Esophagus mucosa (tissue), 1 donor: ENCODE measurements around the gene ADAMTS2. TPM values are rescaled to one million over a fixed set of nuclear protein-coding genes. Genes with fewer than 3 reads are reported as not detected.

ENCODE experiments used
- ATAC-seq: fragments of 200-7000 bp; cut with Tn5 transposase; one replicate; pipeline ENCODE4 v1.9.1; 2020
- total RNA-seq: library from RNA; stranded (reverse); gene quantifications from one replicate; pipeline ENCODE4 v1.2.4, GENCODE V29; 2023
- donor health status: DM: yes; HTN: yes; CAD: no.

Gene ADAMTS2
- total RNA-seq, 1 donor from 2014 or later: 3.5 TPM

DNA sequence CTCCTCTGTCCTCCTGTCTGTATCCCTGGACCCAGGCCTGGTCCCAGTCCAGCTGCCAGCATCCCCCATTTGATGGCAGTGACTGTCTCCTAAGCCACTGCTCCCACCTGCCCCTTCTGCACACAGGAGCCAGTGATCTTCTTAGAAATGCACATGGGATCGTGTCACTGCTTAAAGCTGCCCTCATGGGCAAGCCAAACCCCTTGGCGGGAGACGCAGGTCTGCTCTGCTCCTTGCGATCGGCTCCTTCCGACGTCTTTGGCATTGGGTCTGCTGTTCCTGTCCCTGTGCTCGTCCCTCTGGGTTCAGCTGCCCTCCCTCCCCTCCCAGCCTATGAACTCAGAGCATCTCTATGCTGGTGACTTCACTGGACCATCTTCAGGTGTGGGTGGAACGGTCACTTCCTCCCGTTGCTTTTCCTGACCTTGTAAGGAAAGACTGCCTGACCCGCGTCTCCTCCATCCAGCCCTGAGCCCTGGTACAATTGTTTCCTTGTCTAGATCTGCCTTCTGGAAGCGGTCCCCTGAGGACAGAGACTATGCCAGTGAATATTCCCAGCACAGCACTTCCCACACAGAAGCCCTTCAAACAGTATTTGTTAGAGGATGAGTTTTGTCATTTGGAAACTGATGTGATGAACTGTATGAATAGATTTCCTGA lies 168.6 kb downstream of the ADAMTS2 start:
- ATAC-seq: no peak

DNA sequence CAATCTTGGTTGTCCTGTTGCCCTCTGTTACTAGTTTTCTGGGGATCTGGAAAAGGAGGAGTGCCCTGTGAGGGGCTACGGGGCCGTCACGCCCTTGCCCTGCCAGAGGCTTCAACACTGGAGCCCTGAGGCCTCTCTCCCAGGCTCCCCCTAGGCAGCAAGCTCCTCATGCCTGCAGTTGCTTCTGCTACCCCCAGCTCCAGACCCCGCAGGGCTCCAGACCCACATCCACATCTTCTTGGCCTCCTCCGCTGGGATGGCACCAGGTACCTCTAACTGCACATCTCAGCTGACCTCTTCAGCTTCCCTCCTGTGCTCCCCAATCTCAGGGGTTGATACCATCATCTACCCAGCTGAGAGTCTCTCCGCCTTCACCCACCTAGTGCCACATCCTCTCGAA lies 169.1 kb downstream of the ADAMTS2 start:
- no peak for ATAC-seq

DNA sequence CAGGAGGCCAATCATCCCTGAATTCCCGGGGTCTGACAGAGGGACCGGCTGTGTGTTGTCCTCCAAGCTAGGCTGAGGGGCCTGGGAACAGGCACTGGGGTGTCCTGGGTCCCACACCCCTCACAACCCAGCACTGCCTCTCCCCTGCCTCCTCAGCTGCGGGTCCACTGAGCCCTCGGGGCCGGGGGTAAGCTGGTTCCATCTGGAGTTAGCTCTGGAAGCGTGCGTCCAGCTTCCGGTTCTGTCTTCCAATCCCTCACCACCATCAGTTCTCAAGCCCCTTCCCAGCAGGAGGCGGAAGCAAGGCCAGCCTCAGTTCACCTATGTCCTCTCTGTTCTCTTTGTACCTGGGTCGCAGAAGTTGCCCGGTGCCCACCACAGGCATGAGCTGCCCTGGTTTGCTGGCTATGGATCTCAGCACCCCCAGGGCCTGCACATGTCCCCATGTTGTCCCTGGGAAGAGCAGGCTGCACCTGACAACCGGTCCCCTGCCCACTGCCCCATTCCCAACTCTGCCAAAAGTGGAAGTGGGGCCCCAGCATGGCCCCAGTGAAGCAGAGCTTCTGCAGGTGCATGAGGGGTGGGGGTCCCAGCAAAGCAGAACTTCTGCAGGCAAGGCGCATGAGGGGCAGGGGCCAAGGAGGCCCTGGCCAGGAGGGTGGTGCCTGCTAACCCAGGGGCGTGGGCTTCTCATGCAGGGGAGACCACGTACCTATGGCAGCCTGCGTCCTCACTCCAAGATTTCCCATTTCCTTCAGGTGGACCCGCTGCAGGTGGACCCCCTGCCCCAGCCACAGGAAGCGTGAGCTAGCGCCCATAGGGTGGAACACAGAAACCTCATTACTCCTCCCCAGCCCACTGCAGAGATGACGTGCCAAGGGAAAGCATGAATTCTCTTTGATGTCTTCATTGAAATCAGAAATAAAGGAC lies 173.2 kb downstream of the ADAMTS2 start:
- ATAC-seq: no peak

DNA sequence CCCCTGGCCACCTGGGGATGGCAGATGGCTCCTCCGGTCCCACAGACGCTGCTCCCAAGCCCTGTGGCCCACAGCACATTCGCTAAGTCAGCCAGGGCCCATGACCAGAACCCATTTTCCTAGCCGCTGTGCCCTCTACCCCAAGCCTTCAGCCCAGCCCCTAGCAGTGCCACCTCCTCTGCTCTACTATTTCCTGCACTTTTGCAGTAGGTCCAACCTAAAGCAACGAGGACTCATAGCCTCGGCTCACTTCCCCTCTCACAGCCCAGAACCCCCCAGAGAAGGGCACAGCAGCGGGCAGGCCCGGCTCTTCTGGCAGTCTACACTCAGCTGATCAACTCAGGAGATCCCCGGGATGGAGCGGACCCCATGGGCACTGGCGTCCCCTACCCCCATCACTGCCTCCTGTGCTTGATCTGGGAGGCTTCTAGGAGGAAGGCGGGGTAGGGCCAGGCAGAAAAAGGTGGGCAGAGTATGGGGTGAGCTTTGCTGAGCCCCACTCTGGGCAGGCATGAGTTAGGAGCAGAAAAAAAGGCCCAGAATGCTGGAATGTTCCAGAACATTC lies 173.9 kb downstream of the ADAMTS2 start:
- no peak for ATAC-seq

DNA sequence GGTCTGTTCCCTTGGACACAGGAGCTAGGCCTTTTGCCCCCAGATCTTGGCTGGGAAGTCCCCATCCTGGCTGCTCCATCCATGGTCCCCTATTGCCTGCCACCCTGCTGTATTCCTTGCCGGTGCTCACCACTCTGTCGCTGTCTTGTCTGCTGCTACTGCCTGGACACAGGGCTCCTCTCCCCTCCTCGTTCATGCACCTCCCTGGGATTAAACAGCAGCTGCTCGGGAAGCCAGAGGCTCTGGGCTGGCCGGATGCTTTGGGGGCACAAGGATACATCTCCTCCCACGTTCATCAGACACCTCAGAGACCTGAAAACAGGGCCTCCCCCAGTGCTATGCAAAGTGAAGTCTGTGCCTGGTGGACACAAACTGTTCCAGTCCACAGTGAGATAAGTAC lies 174.7 kb downstream of the ADAMTS2 start:
- ATAC-seq: no peak

DNA sequence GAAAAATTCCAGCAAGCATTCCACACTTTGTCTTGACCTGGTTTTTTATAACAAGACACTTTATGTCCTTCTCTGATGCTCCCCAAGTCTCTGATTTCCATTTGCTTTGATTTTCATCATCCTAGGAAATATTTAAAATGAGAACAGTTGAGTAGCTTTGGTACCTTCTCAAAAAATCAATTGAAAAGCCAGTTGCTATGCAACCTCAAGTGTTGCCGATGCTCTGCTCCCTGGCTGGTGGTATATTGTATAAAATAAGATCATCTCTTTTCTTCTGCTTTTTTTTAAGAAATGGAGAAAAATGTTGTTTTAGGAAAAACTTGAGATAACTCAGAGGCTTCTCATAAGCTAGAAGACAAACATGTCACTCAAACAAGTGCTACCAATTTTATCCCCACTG lies 175.4 kb downstream of the ADAMTS2 start:
- ATAC-seq: no peak

DNA sequence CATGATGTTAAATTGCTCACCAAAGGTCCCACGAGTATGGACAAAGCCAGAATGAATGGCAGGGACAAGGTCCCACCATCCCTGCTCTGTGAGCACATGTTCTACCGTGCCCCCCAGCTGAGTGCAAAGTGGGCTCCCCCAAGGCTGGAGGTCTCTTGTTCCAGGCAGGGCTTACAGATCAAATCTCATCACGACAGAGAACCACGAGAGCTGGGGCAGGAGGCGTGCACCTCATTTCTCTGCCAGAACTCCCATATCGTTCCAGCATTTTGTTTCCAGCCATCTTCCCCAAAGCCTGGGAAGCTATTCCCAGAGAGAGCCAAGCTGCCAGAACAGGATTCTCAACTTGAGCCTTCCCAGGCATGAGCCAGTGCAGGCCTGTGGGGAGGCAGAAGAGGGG lies 176.6 kb downstream of the ADAMTS2 start:
- ATAC-seq: no peak

DNA sequence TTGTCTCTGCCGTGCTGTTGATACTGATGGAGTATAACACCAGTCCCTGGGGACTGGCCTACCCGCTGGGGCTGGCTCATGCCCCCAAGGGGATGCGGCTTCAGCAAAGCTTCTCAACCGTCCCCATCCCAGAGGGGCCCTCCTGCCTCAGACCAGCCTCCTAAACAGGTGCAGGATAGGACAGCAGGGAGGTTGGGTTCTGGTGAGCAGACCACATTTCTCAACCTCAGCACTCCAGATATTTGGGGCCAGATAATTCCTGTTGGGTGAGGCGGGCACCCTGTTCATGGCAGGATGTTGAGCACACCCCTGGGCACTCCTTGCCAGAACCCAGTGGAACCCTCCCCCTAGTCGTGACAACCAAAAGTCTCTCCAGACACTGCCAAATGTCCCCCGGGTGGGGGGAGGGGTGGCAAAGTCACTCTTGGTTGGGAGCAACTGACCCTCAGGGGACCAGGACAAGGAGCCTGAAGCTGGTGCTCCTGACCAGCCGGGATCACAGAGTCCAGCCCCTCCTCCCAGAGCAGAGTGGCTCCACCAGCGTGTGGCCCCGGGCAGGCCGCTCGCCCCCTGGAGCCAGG lies 177.3 kb downstream of the ADAMTS2 start:
- no peak for ATAC-seq

DNA sequence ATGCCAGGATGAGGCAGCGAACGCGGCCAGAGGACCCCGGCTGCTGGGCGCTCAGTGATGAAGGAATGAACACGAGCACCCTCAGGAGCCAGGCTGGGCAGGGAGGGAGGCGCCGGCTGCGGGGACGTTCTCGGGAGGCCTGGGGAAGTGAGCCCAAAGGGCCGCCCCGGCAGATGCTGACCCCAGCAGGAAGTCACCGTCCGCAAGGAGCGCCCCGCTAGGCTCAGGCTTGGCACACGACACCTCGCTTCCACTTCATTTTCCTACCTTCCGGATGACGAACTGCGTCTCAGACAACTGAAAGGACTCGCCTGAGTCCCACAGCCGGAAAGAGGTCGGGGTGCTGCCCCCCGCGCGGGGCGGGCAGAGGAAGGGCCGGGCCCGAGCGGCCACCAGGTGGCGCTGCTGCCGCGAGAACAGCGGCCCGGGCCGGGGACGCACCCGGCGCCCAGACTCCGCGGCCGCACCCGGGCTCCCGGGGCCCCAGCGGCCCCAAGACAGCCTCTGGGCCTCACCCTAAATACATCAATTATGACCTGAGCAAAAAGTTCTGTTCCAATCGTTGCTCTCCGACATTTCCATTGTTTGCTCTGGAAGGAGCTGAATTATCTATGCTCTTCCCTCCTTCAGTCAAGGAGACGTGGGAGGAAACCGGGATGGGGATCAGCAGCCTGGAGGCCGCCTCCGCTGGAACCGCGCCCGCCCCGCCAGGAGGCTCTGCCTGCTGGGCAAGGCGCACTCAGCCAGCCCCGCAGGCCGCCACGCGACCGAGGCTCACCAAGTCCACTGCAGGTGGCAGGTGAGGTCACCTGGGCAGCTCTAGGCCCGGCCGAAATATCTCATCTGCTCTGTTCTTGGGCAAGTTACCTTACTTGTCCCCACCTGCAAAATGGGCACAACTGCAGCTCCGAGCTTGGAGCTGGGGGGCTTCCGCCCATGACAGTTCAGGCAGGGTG lies 178.1 kb downstream of the ADAMTS2 start:
- peak; percentile 64 for ATAC-seq

DNA sequence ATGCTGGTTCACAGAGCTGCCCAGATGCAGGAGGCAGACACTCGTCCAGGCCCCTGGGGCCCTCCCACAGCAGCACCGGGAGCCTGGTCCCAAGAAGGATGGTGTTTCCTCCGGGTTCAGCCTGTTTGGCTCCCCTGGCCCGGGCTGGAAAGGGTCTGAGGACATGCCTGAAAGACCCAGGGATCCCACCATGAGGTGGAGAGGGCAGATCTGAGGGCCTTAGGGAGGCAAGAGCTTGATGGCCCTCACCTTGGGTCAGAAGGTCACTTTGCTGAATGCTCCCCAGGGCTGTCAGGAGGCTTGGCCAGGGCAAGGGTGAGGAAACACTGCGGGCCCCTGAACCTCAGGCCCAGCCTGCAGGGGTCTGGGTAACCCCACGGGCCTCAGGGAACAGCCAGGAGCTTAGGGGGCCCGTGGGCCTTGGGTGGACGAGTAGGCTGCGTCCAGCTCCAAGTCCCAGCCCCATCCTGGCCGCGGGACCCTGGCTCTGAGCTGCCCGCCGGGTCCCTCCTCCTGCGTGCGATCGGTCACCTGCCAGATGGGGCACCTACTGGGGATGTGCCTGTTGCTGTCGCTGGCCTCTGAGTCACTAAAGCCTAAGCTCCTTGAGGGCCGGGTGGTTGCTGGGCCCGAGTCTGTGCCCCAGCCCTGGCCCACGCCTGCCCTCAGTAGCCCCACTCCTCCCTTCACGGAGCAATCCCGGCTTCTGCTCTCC lies 178.9 kb downstream of the ADAMTS2 start:
- ATAC-seq: no peak

DNA sequence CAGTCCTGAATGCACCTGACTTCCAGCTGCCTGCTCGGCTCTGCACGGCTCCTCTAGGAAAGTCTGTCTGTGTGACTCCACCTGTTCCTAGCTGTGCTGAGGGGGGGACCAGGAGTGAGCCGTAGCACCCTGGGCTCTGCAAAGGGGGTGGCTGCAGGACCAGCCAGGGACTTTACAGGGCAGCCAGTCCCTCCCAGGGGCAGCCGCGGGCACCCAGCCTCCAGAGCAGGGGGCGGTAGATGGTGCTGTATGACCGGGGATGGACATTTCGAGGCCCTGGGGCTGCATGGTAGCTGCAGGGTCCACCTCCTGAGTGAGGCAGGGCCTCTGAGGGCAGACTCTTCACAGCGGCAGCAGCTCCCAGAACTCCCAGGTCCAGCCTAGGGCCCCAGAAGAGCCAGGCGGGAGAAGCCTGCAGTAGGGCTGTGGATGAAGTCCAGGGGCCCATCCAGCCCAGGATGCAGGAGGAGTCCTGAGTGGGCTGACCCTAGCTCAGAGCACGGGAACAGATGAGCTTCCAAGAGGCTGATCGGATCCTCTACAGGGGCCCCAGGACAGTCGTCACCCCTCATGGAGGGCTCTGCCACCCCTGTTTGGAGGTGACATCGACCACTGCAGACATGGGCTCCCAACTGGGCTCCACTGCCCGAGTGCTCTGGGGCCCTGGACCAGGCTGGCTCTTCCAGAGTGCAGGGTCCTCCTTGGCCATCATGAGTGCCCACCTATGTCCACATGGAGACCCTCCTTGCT lies 179.7 kb downstream of the ADAMTS2 start:
- ATAC-seq: no peak

DNA sequence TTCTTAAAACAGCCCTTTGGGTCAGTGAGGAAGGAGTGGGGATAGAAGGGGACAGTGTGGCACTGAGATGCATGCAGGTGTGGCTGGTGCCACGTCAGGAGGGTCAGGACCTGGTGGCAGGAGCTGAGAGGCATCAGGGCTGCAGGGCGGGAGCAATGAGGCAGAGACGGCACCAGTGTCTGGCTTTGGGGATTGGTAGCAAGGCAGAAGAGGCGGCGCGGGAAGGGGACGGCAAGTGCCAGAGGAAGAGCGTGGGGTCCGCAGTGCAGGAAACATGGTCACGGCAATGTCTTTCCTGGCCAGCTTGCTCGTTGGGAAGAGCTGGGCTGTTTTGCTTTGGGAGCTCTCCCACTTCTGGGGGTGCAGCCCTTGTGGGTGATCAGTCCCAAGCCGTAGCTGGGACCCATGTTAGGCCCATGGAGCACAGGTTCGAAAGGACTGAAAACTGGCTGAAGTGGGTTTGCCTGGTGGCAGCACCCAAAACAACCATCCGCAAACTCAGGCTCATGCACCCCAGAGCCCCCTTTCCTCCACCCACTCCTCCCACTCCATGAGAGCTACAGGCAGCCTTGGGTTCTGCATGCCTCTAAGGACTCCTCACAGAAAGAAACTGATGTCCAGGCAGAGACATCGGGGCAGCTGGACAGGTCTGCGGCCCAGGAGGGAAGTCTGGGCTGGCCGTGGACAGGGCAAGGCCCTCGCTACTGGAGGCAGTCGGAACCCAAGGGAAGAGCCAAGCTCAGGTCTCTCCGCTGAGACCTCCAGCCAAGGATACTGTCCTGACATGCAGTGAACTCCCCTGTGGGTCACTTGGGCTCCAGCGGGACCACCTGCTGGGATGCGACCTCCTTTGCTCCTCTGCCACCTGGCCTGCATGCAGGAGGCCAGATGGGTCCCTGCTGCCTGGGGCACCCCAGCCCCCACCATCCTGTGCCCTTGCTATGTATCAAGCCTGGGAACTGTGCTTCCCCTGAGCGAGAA lies 180.6 kb downstream of the ADAMTS2 start:
- no peak for ATAC-seq

DNA sequence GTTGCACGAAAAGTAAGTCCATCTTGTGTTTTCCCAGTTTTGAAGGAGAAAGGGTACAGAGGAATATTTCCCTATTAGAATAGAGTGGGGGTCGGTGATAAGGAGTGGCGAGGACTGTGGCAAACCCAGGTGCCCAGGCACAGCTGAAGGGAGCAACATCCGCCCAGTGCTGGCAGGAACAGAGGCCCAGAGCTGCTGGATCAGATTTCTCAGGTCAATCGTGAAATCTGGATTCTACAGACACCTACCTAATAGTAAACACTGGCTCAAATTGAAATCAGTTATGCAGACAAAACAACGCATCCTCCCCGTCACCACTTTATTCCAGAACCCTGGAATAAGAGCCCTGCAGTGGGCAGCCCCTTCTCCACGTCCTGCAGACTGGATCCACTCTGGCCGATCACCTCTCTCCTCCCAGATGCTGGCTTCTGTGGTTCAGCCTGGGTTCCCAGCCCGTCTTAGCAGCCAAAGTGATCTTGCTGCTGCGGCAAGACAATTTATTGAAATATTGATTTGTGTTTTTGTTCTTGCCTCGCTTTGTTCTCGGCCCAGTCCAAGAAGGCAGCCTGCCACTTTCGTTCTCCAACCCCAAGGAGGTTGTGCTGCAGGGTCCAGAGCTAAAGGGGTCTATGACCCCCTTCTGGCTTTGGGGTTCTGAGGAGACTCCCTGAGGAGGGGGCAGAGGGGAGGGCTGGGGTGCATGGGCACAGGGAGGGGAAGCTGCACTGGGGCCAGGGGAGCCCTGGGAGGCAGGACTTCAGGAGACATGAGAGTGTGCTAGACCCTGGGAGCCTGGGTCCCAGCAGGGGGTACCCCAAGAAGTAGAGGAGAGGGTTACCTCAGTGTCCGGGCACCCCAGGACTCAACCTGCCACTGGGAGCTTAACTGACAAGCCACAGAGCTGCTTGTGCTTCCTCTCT lies 181.8 kb downstream of the ADAMTS2 start:
- no peak for ATAC-seq

DNA sequence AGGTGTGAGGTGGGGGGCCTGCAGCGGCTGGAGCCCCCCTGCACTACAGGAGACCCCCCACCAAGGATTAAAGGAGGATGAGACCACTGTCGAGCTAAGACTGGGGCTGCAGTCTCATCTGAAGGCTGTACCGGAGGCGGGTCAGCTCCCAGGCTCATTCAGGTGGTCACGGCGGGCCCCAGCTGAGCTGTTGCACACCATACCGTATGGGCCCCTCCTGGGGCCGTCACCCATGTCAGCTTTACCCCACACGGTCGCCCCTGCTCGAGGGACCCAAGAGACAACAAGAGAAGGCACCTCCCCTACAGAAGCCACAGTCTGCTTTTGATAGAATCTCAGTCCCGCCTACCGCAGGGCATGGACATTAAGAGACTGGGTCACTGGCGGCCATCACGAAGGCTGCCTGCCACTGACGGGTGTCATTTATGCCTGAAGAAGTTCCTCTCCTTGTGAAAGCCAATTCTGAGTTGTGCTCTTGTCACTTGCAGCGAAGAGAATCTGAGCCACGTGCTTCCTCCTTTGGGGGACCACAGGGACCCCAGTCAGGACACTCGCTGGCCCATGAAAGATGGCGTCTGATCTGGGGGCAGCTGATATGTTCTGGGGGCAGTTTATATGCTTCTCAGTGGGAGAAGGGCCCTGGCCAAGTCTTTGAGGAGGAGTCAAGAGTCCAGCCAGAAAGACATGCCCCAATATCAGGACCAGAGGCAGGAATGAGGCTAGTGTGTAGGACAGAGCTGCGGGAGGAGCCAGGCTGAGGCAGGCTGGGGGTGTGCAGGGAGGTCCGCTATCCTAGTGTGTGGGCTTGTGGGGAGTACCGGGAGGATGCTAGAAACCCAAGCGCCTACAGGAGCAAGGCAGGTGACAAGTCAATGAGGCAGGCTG lies 182.7 kb downstream of the ADAMTS2 start:
- no peak for ATAC-seq

DNA sequence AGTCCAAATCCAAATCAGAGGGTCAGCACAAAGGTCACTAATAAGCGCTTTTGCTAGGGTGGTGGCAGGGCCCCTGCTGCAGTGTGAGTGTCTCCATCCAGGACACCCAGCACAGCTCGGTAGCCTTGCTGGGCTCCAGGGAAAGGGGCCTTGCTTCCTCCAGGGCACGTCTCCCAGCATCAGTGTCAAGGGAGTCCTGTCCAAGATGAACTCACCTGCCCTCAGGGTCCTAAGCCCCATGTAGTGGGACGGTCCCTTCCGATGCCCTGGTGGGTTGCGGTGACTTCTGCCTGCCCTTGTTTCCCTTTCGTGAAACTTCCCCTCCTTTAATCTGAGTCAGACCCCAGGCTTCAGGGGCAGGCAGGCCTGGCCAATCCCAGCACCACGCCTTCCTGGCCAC lies 183.4 kb downstream of the ADAMTS2 start:
- no peak for ATAC-seq

DNA sequence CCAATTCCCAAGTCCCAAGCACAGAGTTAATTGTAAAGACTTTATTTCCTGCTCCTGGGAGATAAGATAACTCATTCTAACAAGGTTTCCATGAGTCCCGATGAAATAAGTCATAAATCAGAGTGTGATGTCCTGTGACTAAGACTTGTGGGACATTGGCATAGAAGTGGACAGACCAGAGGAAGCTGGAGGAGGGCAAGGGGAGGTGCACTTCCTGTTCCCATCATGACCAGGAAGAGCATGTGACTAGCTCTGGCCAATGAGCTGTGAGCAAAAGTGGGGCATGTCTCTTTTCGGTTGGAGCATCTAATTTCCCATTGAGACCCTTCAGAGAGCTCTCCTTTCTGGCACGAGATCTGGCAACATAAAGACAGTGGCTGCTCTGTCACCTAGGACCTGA lies 184.7 kb downstream of the ADAMTS2 start:
- ATAC-seq: no peak

DNA sequence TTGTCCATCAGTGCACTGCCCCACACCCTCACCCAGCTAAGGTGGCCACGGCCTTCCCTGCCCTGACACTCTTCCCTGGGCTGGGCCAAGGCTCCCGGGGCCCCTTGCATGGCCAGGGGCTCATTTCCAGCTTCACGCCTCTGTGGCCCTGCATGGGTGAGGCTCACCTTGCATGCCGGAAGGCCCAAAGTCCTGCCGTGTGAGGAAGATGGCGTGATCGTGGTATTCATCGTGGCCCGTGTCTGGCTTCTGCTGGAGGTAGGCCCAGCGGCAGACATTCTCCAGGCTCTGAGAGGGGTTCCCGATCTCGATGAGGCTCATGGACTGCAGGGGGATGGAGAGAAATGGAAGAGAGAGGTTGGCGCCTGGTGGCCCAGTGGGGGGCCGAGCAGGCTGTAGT lies 186.7 kb downstream of the ADAMTS2 start:
- ATAC-seq: no peak
